Coronary artery (tissue), 2 donors: ENCODE measurements around the gene SUPT4H1.
A peak's percentile ranks its signal among the peaks of the same experiment; 100 is the strongest.

Source experiments
- DNase-seq: peaks from one replicate; pipeline ENCODE4 v3.0.0-alpha.2; 2017; ENCODE audit warnings: low spot score
- H3K27ac ChIP-seq, 2 donors: fragments of 200-600 bp; sonication (generic); one replicate each; pipeline ENCODE4 v1.5.1; 2016 to 2019
- H3K4me3 ChIP-seq: fragments of 200-600 bp; sonication (generic); 2 replicates; pipeline ENCODE4 v1.5.1; 2016; ENCODE audit warnings: mild to moderate bottlenecking, moderate library complexity
- CTCF ChIP-seq: fragments of 200-600 bp; sonication (generic); IDR thresholded peaks from one replicate; pipeline ENCODE4 v1.5.1; 2019; ENCODE audit warnings: antibody characterized with exemption

The SUPT4H1 gene

GRCh38 chr17:58310511-58311428 is 41.2 kb downstream of the SUPT4H1 start:
- TF ChIP-seq CTCF, result no peak
- Histone ChIP-seq H3K4me3 (no peak overlapping the region), H3K27ac (no peak overlapping the region)
- DNase-seq, result peak; percentile 64

- no peak overlapping the region for H3K4me3 ChIP-seq
- no peak for TF ChIP-seq CTCF
- DNase-seq, result no peak
- no peak overlapping the region for H3K27ac ChIP-seq
Measured at GRCh38 chr17:58309918-58310259, 42.1 kb downstream of the SUPT4H1 start.

- TF ChIP-seq CTCF, result no peak
- Histone ChIP-seq H3K4me3 (no peak overlapping the region), H3K27ac (no peak overlapping the region)
- DNase-seq, result peak; percentile 46
Measured at GRCh38 chr17:58308985-58309917, 42.8 kb downstream of the SUPT4H1 start.

- no peak overlapping the region for H3K27ac ChIP-seq
- no peak overlapping the region for H3K4me3 ChIP-seq
- peak; percentile 69 for DNase-seq
- no peak for TF ChIP-seq CTCF
Measured at GRCh38 chr17:58308173-58308984, 43.6 kb downstream of the SUPT4H1 start.

- no peak for TF ChIP-seq CTCF
- Histone ChIP-seq H3K4me3 (no peak overlapping the region), H3K27ac (no peak overlapping the region)
- DNase-seq, result no peak
Measured at GRCh38 chr17:58307468-58308172, 44.4 kb downstream of the SUPT4H1 start.
